GM18907 (cell line): ENCODE data around the gene MAPK11.
"Not testable (repeated sequence)": the region's sequence is repeated elsewhere in the genome, so short reads cannot be mapped to it uniquely, and the experiment has no call there.

Experiments used
- ATAC-seq: cut with Tn5 transposase; IDR thresholded peaks from one replicate; pipeline ENCODE4 v1.9.1; 2021; ENCODE audit warnings: mild to moderate bottlenecking, moderate library complexity; ENCODE audit not compliant: unreplicated experiment

The MAPK11 gene

DNA sequence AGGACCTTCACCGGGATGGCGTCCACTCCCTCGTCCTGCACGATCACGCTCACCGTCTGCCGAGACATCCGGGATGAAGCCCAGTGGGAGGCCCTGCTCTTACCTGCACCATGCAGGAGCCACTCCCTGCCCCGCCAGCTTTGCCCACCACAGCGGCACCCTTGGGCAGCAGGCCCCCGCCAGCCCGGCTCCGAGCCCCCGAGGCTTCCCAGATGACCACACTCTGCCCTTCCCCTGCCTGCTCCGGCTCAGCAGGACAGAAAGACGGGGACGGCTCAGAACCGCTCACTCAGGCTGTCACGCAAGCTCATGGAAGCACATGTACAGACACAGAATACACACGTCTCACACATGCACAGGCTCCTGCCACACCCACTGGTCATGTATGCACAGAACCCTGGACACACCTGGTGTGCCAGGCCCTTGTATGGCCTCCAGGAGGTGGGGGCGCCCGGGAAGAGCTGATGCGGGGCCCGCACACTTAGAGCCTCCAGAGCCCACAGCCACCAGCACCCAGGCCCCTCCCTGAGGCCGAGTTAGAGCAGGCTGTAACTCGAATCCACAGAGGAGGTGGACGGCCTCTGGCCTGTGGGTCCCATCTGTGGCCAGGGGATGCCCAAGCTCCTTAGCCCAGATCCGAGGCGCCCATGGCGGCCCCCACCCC lies 8.9 kb upstream of the MAPK11 start:
- ATAC-seq = no peak

GRCh38 chr22:50278461-50278860 lies 8.3 kb upstream of the MAPK11 start:
- ATAC-seq = no peak

DNA sequence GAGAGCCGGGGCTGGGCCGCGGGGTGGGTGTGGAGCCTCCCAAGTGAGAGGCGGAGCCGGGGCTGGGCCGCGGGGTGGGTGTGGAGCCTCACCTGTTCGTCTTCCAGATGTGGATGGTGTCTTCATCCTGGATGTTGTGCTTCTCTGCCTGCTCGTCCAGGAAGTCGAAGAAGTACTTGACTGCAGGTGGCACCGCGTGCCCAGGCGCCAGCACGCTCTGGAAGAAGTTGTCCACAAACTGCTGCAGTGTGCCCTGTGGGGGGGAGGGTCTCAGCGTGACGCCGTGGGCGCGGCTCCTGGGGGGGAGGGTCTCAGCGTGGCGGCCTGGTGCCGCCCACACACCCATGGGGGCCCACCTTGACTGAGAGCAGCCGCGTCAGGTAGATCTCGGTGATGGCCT lies 7.6 kb upstream of the MAPK11 start:
- ATAC-seq = no peak

- ATAC-seq = peak; percentile 48
Measured at GRCh38 chr22:50276143-50276542, 6.0 kb upstream of the MAPK11 start.

DNA sequence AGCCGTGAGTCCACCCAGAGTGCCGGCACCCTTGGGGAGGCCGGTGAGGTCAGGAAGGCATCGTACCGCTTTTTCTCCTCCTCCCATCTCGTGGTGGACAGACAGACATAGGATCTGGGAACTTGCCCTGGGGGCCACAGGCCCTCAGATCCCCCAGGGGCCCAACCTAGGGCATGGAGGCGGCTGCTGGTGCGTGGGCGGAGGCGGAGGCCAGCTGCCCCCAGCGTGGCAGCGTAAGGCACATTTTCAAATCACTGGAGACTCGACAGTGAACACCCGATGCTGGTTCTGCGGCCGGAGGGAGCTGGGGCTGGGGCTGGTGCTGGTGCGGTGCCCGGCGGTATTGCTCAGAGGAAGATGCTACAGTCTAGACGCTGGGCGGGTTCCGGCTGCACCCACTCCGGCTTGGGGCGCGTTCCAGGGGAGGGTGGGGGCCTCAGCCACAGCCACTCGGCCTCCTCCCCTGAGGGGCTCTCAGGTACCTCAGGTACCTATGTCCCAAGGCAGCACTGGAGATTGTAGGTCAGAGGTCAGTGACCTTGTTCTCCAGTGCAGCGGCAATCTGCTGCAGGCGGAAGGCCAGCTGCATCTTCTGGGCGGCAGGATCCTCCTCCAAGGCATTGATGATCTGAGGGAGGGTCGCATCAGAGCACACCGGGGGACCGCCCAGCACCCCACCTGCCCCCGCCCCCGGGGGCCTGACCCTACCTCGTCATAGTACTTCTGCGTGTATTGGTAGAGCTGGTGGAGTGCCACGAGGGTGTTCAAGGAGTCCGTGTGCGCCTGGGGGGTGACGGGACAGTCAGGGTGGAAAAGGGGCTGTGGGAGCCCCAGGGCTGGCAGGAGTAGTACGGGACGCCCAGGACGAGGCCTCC lies 5.2 kb upstream of the MAPK11 start:
- no peak for ATAC-seq

DNA sequence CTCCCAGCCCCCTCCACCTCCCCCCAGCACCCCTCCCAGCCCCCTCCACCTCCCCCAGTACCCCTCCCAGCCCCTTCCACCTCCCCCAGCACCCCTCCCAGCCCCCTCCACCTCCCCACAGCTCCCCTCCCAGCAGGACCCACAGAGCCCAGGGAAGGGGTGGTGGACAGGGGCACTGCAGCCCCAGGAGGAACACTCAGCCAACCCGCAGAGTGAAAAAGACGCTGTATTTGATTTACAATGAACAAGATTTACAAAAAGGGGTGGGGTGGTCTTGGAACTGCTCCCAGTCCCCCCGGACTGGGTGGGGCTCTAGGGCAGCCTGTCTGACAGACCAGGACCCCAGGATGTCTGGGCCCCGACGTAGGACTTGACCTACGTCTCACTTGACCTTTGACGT lies 4.6 kb upstream of the MAPK11 start:
- ATAC-seq = no peak

DNA sequence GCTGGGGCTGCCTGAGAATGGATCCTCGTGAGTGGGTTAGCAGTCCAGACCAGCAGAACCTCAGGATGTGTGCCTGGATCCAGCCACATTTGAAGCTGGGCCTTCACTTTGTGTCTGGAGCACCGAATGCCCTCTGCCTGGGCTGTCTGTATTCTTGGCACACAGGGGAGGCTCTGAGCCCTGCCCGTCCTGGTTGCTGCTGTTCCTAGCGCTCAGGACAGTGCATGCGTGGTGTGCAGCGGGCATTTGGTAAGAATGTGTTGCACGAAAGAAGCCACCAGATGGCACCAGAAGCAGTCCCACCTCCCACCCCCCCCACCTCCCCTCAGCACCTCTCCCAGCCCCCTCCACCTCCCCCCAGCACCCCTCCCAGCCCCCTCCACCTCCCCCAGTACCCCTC lies 4.1 kb upstream of the MAPK11 start:
- no peak for ATAC-seq

DNA sequence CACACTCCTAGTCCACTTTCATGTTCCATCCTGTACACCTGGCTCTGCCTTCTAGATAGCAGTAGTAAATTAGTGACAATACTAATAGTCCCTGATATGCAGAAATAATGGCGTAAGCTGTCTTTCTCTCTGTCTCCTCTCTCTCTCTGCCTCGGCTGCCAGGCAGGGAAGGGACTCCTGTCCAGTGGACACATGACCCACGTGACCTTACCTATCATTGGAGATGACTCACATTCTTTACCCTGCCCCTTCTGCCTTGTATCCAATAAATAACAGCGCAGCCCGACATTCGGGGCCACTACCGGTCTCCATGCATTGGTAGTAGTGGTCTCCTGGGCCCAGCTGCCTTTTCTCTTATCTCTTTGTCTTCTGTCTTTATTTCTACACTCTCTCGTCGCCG lies 3.6 kb upstream of the MAPK11 start:
- ATAC-seq = not testable (repeated sequence)

DNA sequence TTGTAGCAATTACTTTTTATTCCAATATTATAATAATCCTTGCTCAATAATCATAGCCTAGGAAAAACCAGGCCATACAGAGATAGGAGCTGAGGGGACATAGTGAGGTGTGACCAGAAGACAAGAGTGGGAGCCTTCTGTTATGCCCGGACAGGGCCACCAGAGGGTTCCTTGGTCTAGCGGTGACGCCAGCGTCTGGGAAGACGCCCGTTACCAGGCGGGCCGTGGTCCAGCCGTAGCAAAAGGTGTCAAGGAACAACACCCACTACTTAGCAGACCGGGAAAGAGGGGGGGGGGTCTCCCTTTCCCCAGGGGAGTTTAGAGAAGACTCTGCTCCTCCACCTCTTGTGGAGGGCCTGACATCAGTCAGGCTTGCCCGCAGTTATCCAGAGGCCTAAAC lies 3.2 kb upstream of the MAPK11 start:
- ATAC-seq = not testable (repeated sequence)

DNA sequence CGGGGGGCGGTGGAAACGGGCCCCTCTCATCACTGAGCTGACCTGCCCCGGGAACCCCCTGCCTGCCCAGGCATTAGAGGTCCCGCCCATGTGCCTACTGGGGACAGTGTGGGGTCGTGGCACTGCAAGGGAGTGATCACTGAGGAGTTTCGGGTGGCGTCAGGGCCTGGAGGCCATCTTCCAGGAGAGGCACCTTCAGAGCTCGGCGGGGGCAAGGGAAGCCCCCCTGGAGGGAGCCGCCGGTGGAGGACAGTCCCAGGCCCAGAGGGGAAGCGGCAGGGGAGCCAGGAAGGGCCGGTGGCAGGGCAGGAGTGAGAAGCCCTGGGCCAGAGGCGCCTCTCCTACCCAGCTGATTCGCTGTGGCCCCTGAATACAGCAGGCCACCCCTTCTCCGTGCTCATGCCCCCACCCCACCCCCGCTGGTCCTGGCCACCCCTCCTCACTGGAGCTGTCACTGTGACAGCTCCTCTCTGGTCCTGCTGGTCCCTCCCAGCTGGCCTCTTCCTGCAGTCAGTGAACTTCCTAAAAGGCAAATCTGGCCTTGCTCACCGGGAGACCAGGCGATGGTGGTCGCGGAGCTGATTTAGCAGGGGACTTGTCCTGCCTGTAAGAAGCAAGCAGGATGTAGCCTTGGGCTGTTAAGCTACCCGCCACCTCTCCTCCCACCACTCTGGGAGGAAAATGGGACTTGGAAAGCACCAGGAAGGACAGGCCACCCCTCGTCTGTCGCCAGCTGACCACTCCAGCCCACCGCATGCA lies 2.0 kb upstream of the MAPK11 start:
- ATAC-seq = no peak

DNA sequence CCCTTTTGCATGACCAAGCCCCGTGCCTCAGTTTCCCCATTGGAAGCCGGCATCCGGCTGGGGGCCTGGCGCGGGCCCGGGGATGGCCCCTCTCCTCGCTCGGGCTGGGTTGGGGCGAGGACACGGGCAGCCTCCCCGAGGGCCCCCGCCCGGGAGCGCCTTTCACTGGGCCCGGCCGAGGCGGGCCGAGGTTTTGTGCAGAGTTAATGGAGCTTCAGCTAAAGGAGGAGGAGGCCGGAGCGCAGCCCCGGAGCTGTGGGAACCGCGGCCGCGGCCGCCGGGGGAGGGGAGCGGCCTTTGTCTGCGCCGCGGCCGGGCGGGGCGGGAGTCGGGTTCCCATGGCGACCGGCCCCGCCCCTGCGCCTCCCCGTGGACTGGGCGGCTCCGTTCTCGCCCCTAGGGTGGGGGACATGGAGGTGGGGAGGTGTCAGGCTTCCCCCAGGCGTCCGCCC lies 1.4 kb upstream of the MAPK11 start:
- no peak for ATAC-seq

- ATAC-seq = peak; percentile 31
Measured at GRCh38 chr22:50270666-50271394, 650 bp upstream of the MAPK11 start.

DNA sequence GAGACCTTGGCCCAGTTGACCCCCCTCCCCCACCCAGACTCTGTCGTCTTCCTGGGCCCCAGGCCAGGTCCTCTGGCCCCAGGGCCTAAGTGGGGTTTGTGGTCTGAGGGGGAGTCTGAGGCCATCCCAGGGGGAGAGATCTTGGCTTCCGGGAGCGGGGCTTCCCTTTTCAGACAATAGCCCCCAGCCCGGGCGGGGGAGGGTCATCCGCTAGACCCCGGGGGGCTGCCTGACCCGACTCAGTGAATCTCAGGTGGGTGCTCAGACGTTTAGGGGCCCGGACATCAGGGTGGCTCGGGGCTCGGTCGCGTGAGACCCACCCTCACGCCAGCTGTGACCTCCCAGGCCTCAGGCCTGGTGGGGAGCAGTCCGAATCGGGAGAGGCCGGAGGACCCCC lies 609 bp downstream of the MAPK11 start:
- no peak for ATAC-seq

DNA sequence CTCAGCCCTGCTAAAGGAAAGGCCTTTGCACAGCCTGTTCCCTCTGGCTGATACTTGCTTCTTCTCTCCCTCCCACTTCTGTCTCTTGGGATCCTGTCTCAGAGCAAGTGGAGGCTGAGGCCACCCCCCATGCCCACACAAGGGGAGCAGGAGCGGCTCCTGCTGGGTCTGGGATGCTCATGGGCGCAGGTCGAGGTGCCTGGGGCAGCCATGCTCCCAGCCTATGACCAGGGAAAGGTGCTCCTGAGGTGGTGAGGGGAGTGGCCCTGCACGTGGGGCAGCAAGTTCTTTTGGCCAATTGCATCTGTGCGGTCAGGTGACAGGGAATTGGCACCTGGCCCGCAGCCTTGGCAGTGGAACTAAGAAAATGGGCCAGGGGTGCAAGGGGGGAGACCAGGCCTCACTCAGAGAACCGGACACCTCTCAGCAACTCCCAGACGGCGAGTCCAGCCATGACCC lies 1.5 kb downstream of the MAPK11 start:
- no peak for ATAC-seq

DNA sequence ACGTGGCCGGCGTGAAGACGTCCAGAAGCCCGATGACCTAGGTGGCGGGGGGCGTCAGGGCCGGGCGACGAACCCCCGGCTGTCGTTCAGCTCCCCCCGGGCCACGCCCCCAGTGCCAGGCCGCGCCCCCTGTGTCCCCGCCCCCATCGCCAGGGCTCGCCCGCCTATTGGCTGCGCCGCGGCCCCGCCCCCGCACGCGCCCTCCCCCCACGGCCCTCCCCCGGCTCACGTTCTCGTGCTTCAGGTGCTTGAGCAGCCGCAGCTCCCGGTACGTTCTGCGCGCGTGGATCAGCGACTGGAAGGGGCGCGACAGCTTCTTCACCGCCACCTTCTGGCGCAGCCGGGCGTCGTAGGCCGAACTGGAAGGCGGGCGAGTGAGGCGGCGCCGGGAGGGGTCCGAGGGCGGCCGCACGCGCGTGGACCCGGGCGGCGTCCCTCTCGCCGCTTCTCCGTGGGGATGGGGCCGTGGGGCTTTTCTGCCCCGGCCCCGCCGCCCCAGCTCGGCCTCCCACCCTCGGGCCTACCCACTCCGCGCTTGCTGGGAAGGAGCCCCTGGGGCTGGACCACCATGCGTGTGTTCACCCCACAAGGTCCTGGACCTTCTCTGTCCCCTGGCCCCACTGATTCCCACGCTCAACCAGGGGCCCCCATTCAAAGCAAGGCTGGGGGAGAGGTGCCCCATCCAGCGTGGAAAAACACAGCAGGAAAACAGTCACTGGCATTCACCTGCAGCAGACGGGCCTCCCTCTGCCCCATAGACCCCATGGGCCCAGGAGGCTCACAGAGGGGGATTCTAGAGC lies 2.4 kb downstream of the MAPK11 start:
- no peak for ATAC-seq

- no peak for ATAC-seq
Measured at GRCh38 chr22:50266994-50267393, 3.2 kb downstream of the MAPK11 start.

DNA sequence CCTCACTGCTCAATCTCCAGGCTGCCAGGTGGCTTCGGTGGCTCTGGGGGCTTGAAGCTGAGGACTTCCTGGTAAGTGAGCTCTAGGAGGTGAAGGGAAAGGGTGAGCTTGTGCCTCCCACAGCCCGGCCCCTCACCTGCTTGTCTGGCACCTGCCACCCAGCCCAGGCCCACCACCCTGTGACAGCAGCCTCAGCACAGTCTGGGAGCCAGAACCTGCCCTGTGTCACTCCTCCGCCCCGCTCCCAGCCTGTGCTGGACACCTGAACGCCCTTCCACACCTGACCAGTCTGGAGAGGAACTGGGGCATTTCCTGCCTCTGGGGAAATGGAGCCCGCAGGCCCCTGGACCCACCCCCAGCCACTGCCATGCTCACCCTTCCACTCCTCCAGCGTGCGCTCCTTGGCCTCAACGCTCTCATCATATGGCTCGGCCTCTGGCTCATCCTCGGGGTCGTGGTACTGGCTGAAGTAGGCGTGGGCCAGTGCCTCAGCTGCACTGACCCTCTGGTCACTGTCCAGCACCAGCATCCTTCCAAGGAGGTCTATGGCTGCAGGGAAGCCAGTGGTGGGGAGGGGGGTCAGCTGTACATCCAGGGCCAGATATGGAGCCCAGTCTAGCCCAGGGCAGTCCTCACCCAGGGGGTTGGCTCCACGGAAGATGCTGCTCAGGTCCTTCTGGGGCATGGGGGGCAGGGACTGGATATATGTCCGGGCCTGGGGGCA lies 5.1 kb downstream of the MAPK11 start:
- ATAC-seq = no peak

DNA sequence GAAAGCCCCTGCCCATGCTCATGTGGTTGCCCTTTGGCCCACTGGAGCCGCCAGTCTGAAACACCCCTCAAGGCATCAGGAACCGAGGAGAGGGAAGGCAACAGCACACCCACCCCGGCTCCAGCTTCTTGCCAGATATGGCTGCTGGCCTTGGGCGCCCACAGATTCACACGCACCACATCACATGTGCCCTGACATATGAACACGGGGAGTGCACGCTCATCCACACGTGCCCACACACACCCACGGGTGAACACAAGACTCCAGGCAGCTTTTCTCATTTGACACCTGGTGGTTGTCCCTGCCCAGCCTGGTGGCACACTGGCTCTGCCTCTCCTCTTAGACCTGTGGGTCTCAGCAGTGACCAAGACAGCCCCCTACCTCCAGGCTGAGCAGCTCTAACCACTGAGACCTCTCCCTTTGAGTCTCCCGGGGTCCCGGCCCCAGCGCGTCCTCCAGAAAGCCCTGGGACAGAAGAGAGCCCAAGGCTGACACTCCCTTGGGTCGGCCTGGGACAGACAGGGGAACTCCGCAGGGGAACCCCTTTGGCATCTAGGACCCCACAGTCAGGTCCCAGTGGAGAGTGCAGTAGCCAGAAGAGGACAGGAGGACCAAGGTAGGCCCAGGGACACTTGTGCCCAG lies 6.0 kb downstream of the MAPK11 start:
- no peak for ATAC-seq
